HG02610 (cell line): Measurements from ENCODE around the gene WIPF3.
A peak's percentile ranks its signal among the peaks of the same experiment; 100 is the strongest.

Source experiments
- ATAC-seq: cut with Tn5 transposase; IDR thresholded peaks from one replicate; pipeline ENCODE4 v1.9.1; 2021; ENCODE audit warnings: mild to moderate bottlenecking, moderate library complexity; ENCODE audit not compliant: unreplicated experiment

WIPF3 gene

GRCh38 chr7:29900745-29901144, 94.4 kb downstream of the WIPF3 start:
- no peak for ATAC-seq

- no peak for ATAC-seq
Measured at GRCh38 chr7:29906200-29907022, 100.1 kb downstream of the WIPF3 start.

GRCh38 chr7:29914180-29914579, 107.9 kb downstream of the WIPF3 start:
- no peak for ATAC-seq

GRCh38 chr7:29915481-29916215, 109.3 kb downstream of the WIPF3 start:
- ATAC-seq = no peak

GRCh38 chr7:29917641-29918040, 111.3 kb downstream of the WIPF3 start:
- no peak for ATAC-seq

GRCh38 chr7:29918850-29919249, 112.5 kb downstream of the WIPF3 start:
- no peak for ATAC-seq

- no peak for ATAC-seq
Measured at GRCh38 chr7:29919790-29920189, 113.5 kb downstream of the WIPF3 start.

GRCh38 chr7:29920491-29920890, 114.2 kb downstream of the WIPF3 start:
- no peak for ATAC-seq

- ATAC-seq = peak; percentile 69
Measured at GRCh38 chr7:29921404-29922010, 115.2 kb downstream of the WIPF3 start.

- ATAC-seq = no peak
Measured at GRCh38 chr7:29922921-29923700, 116.8 kb downstream of the WIPF3 start.

- ATAC-seq = no peak
Measured at GRCh38 chr7:29924006-29924405, 117.7 kb downstream of the WIPF3 start.

GRCh38 chr7:29924684-29925083, 118.4 kb downstream of the WIPF3 start:
- no peak for ATAC-seq

GRCh38 chr7:29926216-29926615, 119.9 kb downstream of the WIPF3 start:
- ATAC-seq = no peak

- no peak for ATAC-seq
Measured at GRCh38 chr7:29926741-29927140, 120.4 kb downstream of the WIPF3 start.

- ATAC-seq = no peak
Measured at GRCh38 chr7:29929018-29929807, 122.9 kb downstream of the WIPF3 start.

- no peak for ATAC-seq
Measured at GRCh38 chr7:29935111-29935510, 128.8 kb downstream of the WIPF3 start.

- ATAC-seq = no peak
Measured at GRCh38 chr7:29937132-29937531, 130.8 kb downstream of the WIPF3 start.

GRCh38 chr7:29940199-29940598, 133.9 kb downstream of the WIPF3 start:
- no peak for ATAC-seq

GRCh38 chr7:29945259-29945809, 139.0 kb downstream of the WIPF3 start:
- ATAC-seq = no peak
